Transverse colon (tissue), 3 donors: ENCODE data around the gene GLOD4.

Experiments used
- POLR2A ChIP-seq: fragments of 450-650 bp; IDR thresholded peaks from one replicate; pipeline ENCODE4 v1.6.1; 2016; ENCODE audit warnings: antibody characterized with exemption, mild to moderate bottlenecking, moderate library complexity
- TF ChIP-seq, protein P1 (sequence below), 5 experiments: fragments of 200-600 bp in 3 of 5; fragments of 450-650 bp in 2 of 5; sonication (generic) in 3 of 5; IDR thresholded peaks; 1 replicate in 2 of 5; 2 replicates in 3 of 5; pipeline ENCODE4 v1.5.1; 2016 to 2017; ENCODE audit warnings: antibody characterized with exemption in 5 of 5, inconsistent platforms in 3 of 5, mild to moderate bottlenecking in 2 of 5, moderate library complexity in 1 of 5

- TF ChIP-seq, protein P1, sequence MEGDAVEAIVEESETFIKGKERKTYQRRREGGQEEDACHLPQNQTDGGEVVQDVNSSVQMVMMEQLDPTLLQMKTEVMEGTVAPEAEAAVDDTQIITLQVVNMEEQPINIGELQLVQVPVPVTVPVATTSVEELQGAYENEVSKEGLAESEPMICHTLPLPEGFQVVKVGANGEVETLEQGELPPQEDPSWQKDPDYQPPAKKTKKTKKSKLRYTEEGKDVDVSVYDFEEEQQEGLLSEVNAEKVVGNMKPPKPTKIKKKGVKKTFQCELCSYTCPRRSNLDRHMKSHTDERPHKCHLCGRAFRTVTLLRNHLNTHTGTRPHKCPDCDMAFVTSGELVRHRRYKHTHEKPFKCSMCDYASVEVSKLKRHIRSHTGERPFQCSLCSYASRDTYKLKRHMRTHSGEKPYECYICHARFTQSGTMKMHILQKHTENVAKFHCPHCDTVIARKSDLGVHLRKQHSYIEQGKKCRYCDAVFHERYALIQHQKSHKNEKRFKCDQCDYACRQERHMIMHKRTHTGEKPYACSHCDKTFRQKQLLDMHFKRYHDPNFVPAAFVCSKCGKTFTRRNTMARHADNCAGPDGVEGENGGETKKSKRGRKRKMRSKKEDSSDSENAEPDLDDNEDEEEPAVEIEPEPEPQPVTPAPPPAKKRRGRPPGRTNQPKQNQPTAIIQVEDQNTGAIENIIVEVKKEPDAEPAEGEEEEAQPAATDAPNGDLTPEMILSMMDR (IDR thresholded peaks at IDR 0.05), result no peak
- TF ChIP-seq POLR2A, result no peak
Observed at GRCh38 chr17:753418-753817, 28.7 kb downstream of the GLOD4 start.
